ENCODE data around the gene TRIM29. TPM values are rescaled to one million over a fixed set of nuclear protein-coding genes. Genes with fewer than 3 reads are reported as not detected.

Gene TRIM29
- total RNA-seq, 2 experiments from 2014 or later: not detected

GRCh38 chr11:120095516-120095915 lies 42.4 kb downstream of the TRIM29 start:
- no peaks in the 10 kb centered on the region for H3K4me1 Mint-ChIP-seq (ENCODE audit: low read depth)
- H3K9me3 Mint-ChIP-seq: no peaks in the 10 kb centered on the region
- no peak overlapping the region for H3K27ac Mint-ChIP-seq
- intact Hi-C loops (cut with DNase I, micrococcal nuclease): no loop called here
- Histone ChIP-seq H3K4me1 (ENCODE audit: insufficient read depth, low read length) (no peaks in the 10 kb centered on the region), H3K4me3 (ENCODE audit: low read length) (no peak overlapping the region), H3K27me3 (ENCODE audit: control insufficient read depth in 1 of 2, insufficient read depth in 2 of 2, low read length in 2 of 2) (peaks cover 0 to 9% of the 10 kb centered on the region in 2 experiments), H3K27ac (ENCODE audit: low read depth in 1 of 2, low read length in 2 of 2) (no peak overlapping the region), H3K9me3 (ENCODE audit: control insufficient read depth in 1 of 2, insufficient read depth in 1 of 2, low read length in 2 of 2) (no peaks in the 10 kb centered on the region), H3K36me3 (ENCODE audit: insufficient read depth, low read length) (no peaks in the 10 kb centered on the region)
- H3K4me3 Mint-ChIP-seq: no peak overlapping the region
- CTCF ChIA-PET: no interaction called here
- DNase-seq (no peak), ATAC-seq (ENCODE audit: poor library complexity) (no peak)
- no peaks in the 10 kb centered on the region for H3K36me3 Mint-ChIP-seq (ENCODE audit: low read depth)
- TF ChIP-seq, protein P1, sequence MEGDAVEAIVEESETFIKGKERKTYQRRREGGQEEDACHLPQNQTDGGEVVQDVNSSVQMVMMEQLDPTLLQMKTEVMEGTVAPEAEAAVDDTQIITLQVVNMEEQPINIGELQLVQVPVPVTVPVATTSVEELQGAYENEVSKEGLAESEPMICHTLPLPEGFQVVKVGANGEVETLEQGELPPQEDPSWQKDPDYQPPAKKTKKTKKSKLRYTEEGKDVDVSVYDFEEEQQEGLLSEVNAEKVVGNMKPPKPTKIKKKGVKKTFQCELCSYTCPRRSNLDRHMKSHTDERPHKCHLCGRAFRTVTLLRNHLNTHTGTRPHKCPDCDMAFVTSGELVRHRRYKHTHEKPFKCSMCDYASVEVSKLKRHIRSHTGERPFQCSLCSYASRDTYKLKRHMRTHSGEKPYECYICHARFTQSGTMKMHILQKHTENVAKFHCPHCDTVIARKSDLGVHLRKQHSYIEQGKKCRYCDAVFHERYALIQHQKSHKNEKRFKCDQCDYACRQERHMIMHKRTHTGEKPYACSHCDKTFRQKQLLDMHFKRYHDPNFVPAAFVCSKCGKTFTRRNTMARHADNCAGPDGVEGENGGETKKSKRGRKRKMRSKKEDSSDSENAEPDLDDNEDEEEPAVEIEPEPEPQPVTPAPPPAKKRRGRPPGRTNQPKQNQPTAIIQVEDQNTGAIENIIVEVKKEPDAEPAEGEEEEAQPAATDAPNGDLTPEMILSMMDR (IDR thresholded peaks at IDR 0.05): no peak
- POLR2A ChIA-PET: no interaction called here
- H3K27me3 Mint-ChIP-seq: no peaks in the 10 kb centered on the region

DNA sequence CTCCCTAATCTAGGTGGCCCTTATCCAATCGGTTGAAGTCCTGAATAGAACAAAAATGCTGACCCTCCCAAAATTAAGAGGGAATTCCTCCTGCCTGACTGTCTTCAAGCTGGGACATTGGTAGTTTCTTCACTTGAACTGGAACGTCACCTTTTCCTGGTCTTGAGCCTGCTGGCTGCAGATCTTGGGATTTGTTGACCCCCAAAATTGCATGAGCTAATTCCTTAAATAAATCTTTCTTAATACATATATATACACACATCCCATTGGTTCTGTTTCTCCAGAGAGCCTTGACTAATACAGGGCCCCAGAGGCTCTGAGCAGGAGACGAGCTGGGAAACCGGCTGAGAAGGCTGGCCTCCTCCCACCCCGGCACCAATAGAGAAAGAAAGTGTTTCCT lies 46.2 kb downstream of the TRIM29 start:
- CTCF ChIA-PET: no interaction called here
- Histone ChIP-seq H3K27ac (ENCODE audit: low read depth in 1 of 2, low read length in 2 of 2) (no peak overlapping the region), H3K4me3 (ENCODE audit: low read length) (no peak overlapping the region), H3K4me1 (ENCODE audit: insufficient read depth, low read length) (no peaks in the 10 kb centered on the region), H3K27me3 (ENCODE audit: control insufficient read depth in 1 of 2, insufficient read depth in 2 of 2, low read length in 2 of 2) (peaks cover 0 to 9% of the 10 kb centered on the region in 2 experiments), H3K36me3 (ENCODE audit: insufficient read depth, low read length) (no peaks in the 10 kb centered on the region), H3K9me3 (ENCODE audit: control insufficient read depth in 1 of 2, insufficient read depth in 1 of 2, low read length in 2 of 2) (no peaks in the 10 kb centered on the region)
- Mint-ChIP-seq H3K27me3 (no peaks in the 10 kb centered on the region), H3K4me3 (no peak overlapping the region), H3K36me3 (ENCODE audit: low read depth) (no peaks in the 10 kb centered on the region), H3K9me3 (no peaks in the 10 kb centered on the region), H3K27ac (no peak overlapping the region), H3K4me1 (ENCODE audit: low read depth) (no peaks in the 10 kb centered on the region)
- TF ChIP-seq, protein P1 (IDR thresholded peaks at IDR 0.05): no peak
- POLR2A ChIA-PET: no interaction called here
- intact Hi-C loops (cut with DNase I, micrococcal nuclease): no loop called here
- DNase-seq: no peak
- no peak for ATAC-seq (ENCODE audit: poor library complexity)

GRCh38 chr11:120091121-120091520 lies 46.8 kb downstream of the TRIM29 start:
- peaks cover 0 to 7% of the 10 kb centered on the region in 2 experiments for H3K27me3 ChIP-seq (ENCODE audit: control insufficient read depth in 1 of 2, insufficient read depth in 2 of 2, low read length in 2 of 2)
- CTCF ChIA-PET: no interaction called here
- no peak overlapping the region for H3K27ac Mint-ChIP-seq
- H3K27ac ChIP-seq (ENCODE audit: low read depth in 1 of 2, low read length in 2 of 2): no peak overlapping the region
- POLR2A ChIA-PET: no interaction called here
- H3K4me3 Mint-ChIP-seq: no peak overlapping the region
- H3K4me1 ChIP-seq (ENCODE audit: insufficient read depth, low read length): no peaks in the 10 kb centered on the region
- H3K9me3 ChIP-seq (ENCODE audit: control insufficient read depth in 1 of 2, insufficient read depth in 1 of 2, low read length in 2 of 2): no peaks in the 10 kb centered on the region
- no peak for DNase-seq
- no peak overlapping the region for H3K4me3 ChIP-seq (ENCODE audit: low read length)
- ATAC-seq (ENCODE audit: poor library complexity): no peak
- no peaks in the 10 kb centered on the region for H3K27me3 Mint-ChIP-seq
- H3K36me3 ChIP-seq (ENCODE audit: insufficient read depth, low read length): no peaks in the 10 kb centered on the region
- no peaks in the 10 kb centered on the region for H3K36me3 Mint-ChIP-seq (ENCODE audit: low read depth)
- H3K9me3 Mint-ChIP-seq: no peaks in the 10 kb centered on the region
- intact Hi-C loops (cut with DNase I, micrococcal nuclease): no loop called here
- H3K4me1 Mint-ChIP-seq (ENCODE audit: low read depth): no peaks in the 10 kb centered on the region
- TF ChIP-seq, protein P1 (IDR thresholded peaks at IDR 0.05): no peak

All from CD4-positive, alpha-beta T cell (primary cell).